Activated B cell treated with CpG ODN at 0.5 μM for 24 hours (primary cell): Measurements from ENCODE around the gene BRINP1. TPM values are rescaled to one million over a fixed set of nuclear protein-coding genes. Genes with fewer than 3 reads are reported as not detected.

Experiments
- ATAC-seq: fragments of 200-7000 bp; cut with Tn5 transposase; one replicate; pipeline ENCODE4 v1.10.0; 2021; ENCODE audit warnings: low read depth, mild to moderate bottlenecking, moderate library complexity
- CTCF ChIA-PET: fragments of 350-600 bp; sonication (Branson Sonifier 250); formaldehyde crosslinking; loops from one replicate; lab custom pipeline; 2021; ENCODE audit warnings: antibody characterized with exemption; lab: Charles Lee
- POLR2A ChIA-PET: fragments of 350-600 bp; sonication (Branson Sonifier 250); formaldehyde crosslinking; loops from one replicate; lab custom pipeline; 2021; ENCODE audit warnings: antibody characterized with exemption; lab: Charles Lee
- DNase-seq: peaks from one replicate; pipeline ENCODE4 v3.0.0; 2022
- H3K27ac Mint-ChIP-seq: one replicate; pipeline ENCODE4 v1.8.0; 2020; ENCODE audit warnings: mixed read lengths
- H3K27me3 Mint-ChIP-seq: one replicate; pipeline ENCODE4 v1.8.0; 2021; ENCODE audit warnings: mixed read lengths
- H3K36me3 Mint-ChIP-seq: one replicate; pipeline ENCODE4 v1.8.0; 2021; ENCODE audit warnings: low read depth, mixed read lengths
- H3K4me1 Mint-ChIP-seq: one replicate; pipeline ENCODE4 v1.8.0; 2021; ENCODE audit warnings: mixed read lengths
- H3K4me3 Mint-ChIP-seq: one replicate; pipeline ENCODE4 v1.8.0; 2020; ENCODE audit warnings: mild to moderate bottlenecking, mixed read lengths
- H3K9me3 Mint-ChIP-seq: one replicate; pipeline ENCODE4 v1.8.0; 2020; ENCODE audit warnings: mixed read lengths
- intact Hi-C: fragments of 100-400 bp; cut with micrococcal nuclease; formaldehyde crosslinking; loops from one replicate; pipeline ENCODE4 v1.15.1; 2024
- total RNA-seq: library from RNA; stranded (reverse); gene quantifications from 2 replicates; pipeline ENCODE4 v1.2.3, GENCODE V29; 2022
- TF ChIP-seq, protein P1 (sequence below): fragments of 200-600 bp; IDR thresholded peaks from one replicate; pipeline ENCODE4 v1.8.0; 2022; ENCODE audit warnings: antibody characterized with exemption, mild to moderate bottlenecking

The BRINP1 gene
- total RNA-seq, 1 donor from 2014 or later = not detected

DNA sequence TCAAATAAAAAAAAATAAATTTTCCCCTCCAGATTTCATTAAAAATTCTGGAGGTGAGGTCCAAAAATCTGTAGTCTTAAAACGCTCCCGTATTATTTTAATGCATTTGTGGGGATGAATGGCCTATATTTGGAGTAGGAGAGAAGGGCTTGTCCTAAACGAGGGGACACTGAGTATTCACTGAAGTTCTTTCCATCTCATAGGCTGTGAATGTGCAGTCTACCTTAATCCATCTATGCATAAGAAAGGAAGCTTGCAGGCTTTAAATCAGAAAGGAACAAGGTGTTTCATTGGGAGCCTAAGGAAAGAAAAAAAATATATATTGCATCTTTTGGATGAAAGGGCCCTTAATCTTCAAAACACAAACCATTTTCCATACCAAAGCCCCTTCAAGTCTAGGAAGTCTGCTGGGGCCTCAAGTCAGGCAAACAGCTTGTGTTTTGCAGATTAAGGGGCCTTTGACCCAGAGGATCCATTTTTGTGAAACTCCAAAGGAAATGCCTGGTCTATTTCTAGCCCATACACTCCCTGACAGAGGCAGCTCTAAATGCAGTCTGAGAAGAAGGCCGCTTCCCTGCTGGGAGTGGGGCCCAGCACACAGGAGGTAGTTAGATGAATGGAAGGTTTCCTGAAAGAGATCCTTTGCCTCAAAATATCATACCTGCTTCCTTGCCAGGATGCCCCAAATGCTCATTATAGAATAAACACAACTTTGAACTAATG lies 35.6 kb downstream of the BRINP1 start:
- ATAC-seq (no peak), DNase-seq (no peak)
- TF ChIP-seq, protein P1, sequence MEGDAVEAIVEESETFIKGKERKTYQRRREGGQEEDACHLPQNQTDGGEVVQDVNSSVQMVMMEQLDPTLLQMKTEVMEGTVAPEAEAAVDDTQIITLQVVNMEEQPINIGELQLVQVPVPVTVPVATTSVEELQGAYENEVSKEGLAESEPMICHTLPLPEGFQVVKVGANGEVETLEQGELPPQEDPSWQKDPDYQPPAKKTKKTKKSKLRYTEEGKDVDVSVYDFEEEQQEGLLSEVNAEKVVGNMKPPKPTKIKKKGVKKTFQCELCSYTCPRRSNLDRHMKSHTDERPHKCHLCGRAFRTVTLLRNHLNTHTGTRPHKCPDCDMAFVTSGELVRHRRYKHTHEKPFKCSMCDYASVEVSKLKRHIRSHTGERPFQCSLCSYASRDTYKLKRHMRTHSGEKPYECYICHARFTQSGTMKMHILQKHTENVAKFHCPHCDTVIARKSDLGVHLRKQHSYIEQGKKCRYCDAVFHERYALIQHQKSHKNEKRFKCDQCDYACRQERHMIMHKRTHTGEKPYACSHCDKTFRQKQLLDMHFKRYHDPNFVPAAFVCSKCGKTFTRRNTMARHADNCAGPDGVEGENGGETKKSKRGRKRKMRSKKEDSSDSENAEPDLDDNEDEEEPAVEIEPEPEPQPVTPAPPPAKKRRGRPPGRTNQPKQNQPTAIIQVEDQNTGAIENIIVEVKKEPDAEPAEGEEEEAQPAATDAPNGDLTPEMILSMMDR = no peak
- Mint-ChIP-seq H3K27me3 (no peaks in the 10 kb centered on the region), H3K4me3 (no peak overlapping the region), H3K36me3 (no peaks in the 10 kb centered on the region), H3K27ac (no peak overlapping the region), H3K4me1 (no peaks in the 10 kb centered on the region), H3K9me3 (peaks cover 9% of the 10 kb centered on the region)
- ChIA-PET POLR2A (no interaction called here), CTCF (no interaction called here)
- intact Hi-C loops = no loop called here

GRCh38 chr9:119332522-119332921 lies 36.7 kb downstream of the BRINP1 start:
- no peaks in the 10 kb centered on the region for H3K27me3 Mint-ChIP-seq
- no peak overlapping the region for H3K27ac Mint-ChIP-seq
- no peaks in the 10 kb centered on the region for H3K36me3 Mint-ChIP-seq
- ATAC-seq (no peak), DNase-seq (no peak)
- POLR2A ChIA-PET = no interaction called here
- intact Hi-C loops = no loop called here
- CTCF ChIA-PET = no interaction called here
- H3K4me1 Mint-ChIP-seq = no peaks in the 10 kb centered on the region
- H3K4me3 Mint-ChIP-seq = no peak overlapping the region
- TF ChIP-seq, protein P1 = no peak
- peaks cover 16% of the 10 kb centered on the region for H3K9me3 Mint-ChIP-seq

- CTCF ChIA-PET = no interaction called here
- no peaks in the 10 kb centered on the region for H3K4me1 Mint-ChIP-seq
- H3K36me3 Mint-ChIP-seq = no peaks in the 10 kb centered on the region
- no peak overlapping the region for H3K4me3 Mint-ChIP-seq
- ATAC-seq (no peak), DNase-seq (no peak)
- TF ChIP-seq, protein P1 = no peak
- H3K27ac Mint-ChIP-seq = no peak overlapping the region
- peaks cover 1% of the 10 kb centered on the region for H3K27me3 Mint-ChIP-seq
- POLR2A ChIA-PET = no interaction called here
- H3K9me3 Mint-ChIP-seq = peaks cover 2% of the 10 kb centered on the region
- intact Hi-C loops = no loop called here
Measured at GRCh38 chr9:119322184-119322583, 47.1 kb downstream of the BRINP1 start.

GRCh38 chr9:119318371-119318770 lies 50.9 kb downstream of the BRINP1 start:
- TF ChIP-seq, protein P1 = no peak
- Mint-ChIP-seq H3K27ac (no peak overlapping the region), H3K36me3 (no peaks in the 10 kb centered on the region), H3K27me3 (peaks cover 1% of the 10 kb centered on the region), H3K4me3 (no peak overlapping the region), H3K9me3 (no peaks in the 10 kb centered on the region), H3K4me1 (no peaks in the 10 kb centered on the region)
- intact Hi-C loops = no loop called here
- ChIA-PET CTCF (no interaction called here), POLR2A (no interaction called here)
- ATAC-seq (no peak), DNase-seq (no peak)

GRCh38 chr9:119313846-119314245 lies 55.4 kb downstream of the BRINP1 start:
- DNase-seq = no peak
- TF ChIP-seq, protein P1 = no peak
- intact Hi-C loops = no loop called here
- Mint-ChIP-seq H3K4me3 (no peak overlapping the region), H3K36me3 (no peaks in the 10 kb centered on the region), H3K9me3 (no peaks in the 10 kb centered on the region), H3K27ac (no peak overlapping the region), H3K4me1 (no peaks in the 10 kb centered on the region), H3K27me3 (no peaks in the 10 kb centered on the region)
- ChIA-PET CTCF (interaction anchor here (0.9 kb wide), 1 partner anchor 22 kb away, joined by 4 read pairs; no protein-coding TSS in a partner anchor), POLR2A (no interaction called here)
- no peak for ATAC-seq
